Fibroblast of skin of scalp (primary cell): ENCODE results near the gene CTSH.
"Not testable (repeated sequence)": the region's sequence is repeated elsewhere in the genome, so short reads cannot be mapped to it uniquely, and the experiment has no call there.

Source experiments
- DNase-seq: peaks from one replicate; pipeline ENCODE4 v3.0.0-alpha.2; 2013

Gene CTSH

DNA sequence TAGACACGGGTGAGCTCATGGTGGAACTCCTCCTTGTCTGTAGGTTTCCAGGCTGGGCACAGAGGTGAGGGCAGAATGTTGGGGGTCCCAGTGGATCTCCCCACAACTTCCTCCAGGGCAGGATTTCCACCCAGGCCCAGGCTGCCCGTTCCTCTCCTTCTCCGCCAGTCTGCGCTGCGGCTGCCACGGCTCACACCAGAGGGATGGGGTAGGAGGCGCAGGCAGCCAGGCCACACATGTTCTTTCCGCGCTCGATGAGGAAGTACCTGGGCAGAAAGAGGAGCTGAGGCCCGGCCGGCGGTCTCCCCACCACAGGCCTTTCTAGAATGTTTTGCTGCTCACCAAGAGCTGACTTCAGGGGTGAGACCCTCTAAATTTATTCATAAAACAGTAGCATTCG lies 22.9 kb downstream of the CTSH start:
- DNase-seq: no peak

DNA sequence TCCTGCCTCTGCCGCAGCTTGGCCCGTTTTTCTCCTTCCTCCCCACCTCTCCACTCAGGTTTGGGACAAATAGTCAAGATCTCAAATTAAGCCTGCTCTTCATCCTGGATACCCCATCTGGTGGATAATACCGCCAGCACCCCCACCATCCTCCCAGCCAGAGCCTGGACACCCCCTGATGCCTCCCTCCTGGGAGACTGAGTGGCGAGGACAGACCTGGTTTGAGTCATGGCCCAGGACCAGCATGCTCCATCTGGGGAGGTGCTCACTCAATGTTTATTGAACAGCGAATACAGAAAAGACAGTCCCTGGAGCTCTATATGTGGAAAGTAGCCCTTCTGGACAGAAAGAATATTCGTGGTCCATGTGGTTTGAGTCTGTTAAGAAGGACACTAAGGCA lies 23.3 kb downstream of the CTSH start:
- no peak for DNase-seq

DNA sequence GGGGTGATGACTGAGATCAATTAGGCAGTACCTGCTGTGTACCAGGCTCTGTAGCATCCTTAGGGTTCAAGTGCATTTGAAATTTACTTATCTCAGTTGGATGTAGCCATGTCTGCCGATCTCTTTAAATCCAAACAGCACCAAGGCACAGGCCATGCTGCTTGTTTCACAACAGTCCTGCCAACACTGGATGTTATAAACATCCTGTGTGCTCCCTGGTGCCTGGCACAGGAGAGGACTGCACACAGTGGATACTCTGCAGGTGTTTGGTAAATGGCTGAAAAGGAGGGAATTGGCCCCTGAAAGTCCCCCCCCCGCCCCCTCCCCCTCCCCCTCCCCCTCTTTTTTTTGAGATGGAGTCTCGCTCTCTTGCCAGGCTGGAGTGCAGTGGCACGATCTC lies 27.0 kb downstream of the CTSH start:
- no peak for DNase-seq

DNA sequence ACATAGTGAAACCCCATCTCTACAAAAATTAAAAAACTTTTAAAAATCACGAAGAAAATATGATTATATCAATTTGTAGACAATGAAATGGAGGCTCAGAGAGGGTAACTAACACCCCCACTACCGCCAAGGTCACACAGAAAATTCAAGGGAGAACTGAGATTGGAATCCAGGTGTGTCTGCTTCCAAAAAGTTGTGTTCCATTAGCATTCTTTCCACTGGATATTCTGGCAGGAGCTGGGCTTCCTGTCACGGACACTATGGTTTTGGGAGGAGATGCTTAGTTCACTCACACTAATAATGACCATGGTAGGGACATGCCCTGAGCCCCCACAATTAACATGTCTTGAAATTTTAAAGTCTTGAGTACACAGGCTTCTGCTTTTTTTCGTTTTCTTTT lies 28.8 kb downstream of the CTSH start:
- no peak for DNase-seq

DNA sequence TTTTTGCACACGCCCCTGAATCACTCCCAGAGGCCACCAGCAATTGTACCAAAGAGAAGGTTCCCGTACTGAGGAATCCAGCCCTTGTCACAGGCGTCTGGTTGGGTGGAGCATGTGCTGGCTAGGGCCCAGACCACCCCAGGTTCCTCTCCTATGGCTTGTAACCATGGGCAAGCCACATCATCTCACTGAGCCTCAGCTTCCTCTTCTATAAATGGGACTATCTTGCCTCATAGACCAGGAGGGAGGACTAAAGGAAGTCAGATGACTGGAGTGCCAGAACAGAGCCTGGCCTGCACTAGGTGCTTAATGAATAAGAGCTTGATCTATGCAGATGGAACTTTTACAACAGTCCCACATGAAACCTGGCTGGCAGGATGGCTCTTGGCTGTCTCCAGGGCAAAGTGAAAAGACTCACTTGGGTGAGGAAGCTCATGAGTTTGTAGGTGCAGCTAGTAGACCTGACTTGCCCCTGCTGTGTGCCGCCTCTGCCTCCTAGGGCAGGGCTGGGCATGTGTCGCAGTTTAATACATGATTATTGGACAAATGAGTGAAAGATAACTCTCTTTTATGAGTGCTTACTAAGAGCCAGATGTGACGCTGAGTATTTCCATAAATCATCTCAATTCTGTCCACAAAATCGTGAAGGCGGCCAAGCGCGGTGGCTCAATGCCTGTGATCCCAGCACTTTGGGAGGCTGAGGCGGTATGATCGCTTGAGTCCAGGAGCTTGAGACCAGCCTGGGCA lies 29.3 kb downstream of the CTSH start:
- DNase-seq: peak; percentile 43

DNA sequence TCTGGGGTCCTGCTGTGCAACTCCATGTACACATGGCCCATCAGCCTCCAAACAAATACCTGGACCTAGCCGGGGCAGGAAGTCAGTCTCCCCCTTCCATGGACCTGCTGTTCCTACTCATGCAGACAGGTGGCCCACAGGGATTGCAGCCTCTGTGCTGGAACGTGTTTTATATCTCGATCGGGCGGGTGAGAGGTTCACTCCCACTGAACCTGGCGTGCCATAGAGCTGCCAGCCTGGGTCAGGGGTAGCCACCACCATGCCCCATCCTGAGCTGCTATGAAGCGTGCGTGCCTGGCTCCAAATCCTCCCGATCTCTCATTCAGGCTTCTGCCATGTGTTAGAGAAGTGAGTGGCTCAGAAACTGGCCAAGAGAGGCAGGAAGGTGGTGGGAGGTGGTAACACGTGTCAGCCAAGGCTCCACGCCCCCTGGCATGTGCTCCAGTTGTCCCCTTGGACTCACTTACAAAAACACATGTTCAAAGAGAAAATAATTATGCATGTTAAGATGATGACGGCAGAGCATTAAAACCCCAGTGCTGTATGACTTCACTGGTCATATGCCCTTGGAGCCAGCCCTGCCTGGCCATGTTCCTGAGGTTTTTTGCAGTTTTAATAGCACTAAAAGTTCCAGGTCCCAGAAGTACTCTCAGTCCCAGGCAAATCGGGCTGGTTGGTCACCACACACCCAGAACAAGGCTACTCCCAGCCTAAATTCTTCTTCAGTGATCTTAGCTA lies 30.6 kb downstream of the CTSH start:
- no peak for DNase-seq

DNA sequence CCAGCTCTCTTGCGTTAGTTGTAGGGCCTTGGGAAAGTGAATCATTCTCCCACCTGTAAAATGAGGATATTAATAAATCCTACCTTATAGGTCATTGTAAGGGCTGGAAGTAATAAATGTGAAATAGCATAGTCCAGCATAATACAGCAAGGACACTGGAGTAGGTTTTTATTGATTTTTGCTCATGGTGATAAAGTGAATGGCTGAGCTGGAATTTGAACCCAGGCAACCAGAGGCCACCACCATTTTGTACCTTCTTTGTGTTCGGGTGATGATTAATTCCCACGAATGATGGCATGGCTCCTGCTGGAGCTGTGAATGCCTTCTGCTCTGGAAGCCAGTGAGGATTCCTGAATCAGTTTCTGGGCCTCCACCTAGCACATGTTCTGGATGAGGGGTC lies 31.8 kb downstream of the CTSH start:
- no peak for DNase-seq

DNA sequence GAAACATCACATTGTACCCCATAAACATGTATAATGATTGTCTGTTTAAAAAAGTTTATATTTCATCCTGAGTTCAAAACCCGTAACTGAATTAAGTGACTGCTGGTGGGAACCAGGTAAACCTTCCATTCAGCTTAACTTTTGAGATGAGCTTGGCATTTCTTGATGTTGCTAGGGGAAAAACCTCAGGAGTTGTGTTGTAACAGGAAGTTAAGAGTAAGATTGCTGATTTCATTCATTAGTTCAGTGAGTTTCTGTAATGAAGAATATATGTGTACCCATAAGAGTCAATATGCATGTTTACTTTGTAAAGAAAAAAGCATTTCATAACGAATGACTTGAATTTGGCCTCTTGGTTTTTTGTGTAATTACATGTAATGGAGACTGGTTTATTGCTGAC lies 32.5 kb downstream of the CTSH start:
- no peak for DNase-seq

DNA sequence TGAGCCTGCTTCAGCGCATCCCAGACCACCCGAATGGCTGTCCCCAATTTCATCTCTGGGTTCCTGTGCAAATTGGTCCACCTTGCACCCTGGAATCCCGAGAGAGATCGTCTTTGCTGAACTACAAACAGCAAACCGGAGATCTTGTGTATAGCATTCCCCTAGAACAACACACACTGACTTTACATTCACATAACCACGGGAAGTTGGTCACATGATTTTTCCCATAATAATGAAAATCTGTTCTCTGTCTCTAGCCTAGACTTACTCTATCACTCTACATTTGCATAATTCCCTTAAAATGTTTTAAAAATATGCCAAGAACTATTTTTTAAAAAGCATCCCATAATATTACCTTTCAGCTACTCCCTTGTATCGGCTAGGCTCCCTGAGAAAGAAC lies 34.6 kb downstream of the CTSH start:
- no peak for DNase-seq

DNA sequence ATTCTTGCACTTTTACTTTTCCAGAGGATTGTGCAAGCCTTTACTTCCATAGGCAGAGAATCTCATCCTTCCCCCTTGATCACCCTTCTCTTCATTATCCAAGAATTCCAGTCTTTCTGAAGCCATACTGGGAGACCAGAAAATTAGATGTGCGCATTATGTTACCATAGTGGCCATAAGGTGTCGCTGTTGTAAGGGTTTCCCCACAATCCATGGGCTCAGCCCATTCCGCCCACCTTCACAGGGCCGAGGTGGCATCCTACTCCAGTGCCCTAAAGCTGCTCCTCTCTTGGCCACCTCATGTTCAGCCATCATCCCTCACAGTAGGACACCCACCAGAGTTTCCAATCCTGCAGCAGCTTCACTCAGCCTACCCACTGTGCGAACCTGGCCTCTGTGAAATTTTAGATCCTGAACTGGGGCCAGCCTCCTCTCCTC lies 35.0 kb downstream of the CTSH start:
- DNase-seq: peak; percentile 42

DNA sequence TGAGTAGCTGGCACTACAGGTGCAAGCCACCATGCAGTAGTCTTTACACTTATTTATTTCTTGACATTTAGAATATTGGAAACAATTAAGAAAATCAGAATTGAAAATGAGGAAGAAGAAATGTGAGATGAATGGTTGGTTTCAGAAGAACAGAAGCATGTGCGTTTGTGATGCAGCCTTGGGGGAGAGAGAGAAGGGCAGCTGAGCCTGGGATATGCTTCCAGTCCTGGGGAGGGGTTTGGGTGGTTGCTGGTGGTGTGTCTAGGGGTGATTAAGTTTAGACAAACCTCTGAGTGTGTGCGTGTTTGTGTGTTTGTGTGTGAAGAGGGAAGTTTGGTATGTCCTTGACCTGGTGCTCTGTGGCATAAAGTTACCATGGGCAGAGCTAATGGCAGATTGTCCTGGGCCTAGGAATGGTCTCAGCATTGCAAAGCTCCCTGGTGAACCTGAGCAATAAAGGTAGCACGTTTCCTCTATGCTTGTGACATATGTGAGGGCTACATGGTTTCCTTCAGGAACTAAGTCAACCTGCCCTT lies 35.6 kb downstream of the CTSH start:
- no peak for DNase-seq

DNA sequence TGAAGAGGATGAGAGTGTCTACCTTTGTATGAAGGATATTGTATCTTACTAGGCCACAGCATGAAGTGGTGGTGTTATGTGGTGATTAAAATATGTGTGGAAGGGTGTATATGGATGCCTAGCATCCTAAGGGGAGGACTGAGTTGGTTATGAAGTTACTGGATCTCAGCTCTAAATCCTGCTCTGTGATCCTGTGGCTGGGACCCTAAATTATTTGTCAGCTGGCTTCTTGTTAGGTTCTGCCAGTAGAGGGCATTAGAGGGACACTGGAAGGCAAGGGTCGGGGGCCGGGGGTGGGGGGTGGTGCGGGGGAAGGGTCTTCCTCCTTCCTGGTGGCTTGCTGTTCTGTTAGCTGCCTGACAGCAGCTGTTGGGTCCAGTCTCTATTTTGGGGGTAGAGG lies 37.3 kb downstream of the CTSH start:
- DNase-seq: peak; percentile 22

DNA sequence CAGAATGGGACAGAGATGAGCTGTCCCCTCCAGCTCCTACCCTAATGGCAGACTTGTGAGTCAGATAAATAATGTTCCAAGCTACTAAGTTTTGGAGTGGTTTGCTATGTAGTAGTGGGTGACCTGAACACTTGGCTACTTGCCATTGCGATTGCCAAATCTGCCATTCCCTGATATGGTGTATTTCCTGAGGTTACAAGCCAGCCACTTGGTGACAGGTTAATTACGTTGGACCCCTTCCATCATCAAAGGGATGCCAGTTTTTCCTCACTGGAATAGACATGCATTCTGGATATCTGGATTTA lies 38.6 kb downstream of the CTSH start:
- DNase-seq: peak; percentile 86

DNA sequence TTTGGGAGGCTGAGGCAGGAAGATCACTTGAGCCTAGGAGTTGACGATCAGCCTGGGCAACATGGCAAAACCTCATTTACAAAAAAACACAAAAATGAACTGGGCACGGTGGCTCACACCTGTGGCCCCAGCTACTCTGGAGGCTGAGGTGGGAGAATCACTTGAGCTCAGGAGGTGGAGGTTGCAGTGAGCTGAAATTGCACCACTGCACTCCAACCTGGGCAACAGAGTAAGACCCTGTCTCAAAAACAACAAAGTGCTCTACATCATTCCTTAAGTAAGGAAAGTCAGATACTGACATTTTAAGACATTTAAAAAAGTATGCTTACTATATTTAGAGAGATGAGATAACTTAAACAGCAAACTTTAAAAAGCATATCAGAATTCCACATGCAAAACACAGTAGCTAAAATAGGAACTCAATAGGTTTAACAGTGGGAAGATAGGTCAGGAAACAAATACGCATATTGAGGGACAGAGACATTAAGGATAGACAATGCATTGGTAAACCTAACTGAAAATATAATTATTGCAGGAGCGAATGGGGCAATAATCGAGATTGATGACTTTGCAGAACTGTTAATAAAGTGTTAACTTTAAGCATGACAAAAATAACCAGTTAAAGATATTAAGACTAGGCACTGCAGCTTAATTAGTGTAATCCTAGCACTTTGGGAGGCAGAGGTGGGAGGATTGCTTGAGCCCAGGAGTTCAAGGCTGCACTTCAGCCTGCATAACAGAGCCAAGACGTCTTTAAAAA lies 40.1 kb downstream of the CTSH start:
- no peak for DNase-seq

DNA sequence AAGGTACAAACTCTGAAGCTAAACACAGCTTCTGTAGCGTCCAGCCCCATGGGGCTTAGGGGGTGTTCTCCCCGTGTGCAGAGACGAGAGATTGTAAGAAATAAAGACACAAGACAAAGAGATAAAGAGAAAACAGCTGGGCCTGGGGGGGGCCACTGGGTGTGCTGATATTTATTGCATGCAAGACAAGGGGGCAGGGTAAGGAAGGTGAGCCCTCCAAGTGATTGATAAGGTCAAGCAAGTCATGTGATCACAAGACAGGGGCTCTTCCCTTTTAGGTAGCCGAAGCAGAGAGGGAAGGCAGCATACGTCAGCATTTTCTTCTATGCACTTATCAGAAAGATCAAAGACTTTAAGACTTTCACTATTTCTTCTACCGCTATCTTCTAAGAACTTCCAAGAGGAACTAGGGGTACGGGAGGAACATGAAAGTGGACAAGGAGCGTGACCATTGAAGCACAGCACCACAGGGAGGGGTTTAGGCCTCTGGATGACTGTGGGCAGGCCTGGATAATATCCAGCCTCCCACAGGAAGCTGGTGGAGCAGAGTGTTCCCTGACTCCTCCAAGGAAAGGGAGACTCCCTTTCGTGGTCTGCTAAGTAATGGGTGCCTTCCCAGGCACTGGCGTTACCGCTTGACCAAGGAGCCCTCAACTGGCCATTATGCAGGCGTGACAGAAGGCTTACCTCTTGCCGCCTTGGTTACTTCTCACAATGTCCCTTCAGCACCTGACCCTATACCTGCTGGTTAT lies 42.4 kb downstream of the CTSH start:
- not testable (repeated sequence) for DNase-seq

DNA sequence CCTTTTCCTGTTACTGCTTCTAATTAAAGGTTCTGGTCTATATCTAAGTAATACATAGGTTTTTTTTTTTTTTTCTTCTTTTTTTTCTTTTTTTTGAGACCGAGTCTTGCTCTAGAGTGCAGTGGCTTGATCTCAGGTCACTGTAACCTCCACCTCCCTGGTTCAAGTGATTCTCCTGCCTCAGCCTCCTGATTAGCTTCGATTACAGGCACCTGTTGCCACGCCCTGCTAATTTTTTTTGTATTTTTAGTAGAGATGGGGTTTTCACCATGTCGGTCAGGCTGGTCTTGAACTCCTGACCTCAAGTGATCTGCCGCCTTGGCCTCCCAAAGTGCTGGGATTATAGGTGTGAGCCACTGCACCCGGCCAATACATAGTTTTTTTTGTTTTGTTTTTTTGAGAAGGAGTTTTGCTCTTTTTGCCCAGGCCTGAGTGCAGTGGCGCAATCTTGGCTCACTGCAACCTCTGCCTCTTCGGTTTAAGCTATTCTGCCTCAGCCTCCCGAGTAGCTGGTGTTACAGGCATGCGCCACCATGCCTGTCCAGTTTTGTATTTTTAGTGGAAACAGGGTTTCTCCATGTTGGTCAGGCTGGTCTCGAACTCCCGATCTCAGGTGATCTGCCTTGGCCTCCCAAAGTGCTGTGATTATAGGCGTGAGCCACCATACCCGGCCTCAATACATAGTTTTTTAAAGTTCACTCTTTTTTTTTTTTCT lies 43.9 kb downstream of the CTSH start:
- DNase-seq: not testable (repeated sequence)

DNA sequence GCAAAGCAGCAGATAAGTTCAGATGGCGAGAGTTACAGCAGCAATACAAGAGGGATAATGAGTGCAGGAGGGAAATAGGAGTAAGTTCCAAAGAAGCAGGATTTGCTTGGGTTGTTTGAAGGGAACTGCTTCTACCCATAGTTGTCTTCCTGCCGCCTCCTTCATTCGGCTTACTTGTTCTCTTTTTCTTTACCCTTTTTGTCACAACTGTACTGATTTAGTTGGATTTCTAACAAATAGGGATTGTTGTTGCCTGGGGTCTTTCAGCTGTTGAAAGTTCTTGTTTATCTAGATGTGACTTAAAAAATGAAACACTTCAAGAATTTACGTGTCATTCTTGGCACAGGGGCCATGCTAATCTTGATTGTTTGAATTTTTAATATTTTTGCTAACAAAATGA lies 46.3 kb downstream of the CTSH start:
- no peak for DNase-seq

DNA sequence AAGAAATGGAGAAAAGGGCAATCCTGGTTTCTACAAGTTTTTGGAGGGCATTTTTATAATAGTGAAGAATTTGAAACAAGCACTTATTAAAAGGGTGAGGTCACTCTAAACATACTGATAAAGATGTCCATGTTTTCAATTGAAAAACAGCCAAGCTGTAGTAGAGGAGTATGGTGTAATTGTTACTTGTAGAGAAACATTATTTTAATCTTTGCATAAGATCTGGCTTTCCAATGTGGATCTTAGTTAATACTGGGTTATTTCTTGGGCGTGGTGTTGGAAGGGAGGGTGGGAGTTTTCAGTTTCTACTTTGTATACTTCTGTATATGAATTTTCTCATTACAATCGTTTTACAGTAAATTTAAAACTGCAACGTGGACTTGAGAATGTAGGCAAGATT lies 49.4 kb downstream of the CTSH start:
- no peak for DNase-seq

DNA sequence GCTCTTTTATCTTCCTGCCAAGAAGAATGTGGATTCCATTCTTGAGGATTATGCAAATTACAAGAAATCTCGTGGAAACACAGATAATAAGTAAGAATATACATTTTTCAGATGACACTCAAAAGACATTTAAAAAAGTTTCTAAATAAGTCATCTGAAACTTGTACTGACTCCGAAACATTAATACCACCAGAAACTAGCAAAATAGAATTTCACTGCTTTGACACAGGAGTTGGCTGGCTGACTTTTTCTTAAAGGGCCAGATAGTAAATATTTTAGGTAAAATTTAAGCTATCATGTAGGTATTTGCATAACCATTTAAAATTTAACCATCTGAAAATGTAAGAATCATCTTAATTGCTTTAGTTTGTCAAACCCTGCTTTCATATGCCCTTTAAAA lies 51.3 kb downstream of the CTSH start:
- no peak for DNase-seq

DNA sequence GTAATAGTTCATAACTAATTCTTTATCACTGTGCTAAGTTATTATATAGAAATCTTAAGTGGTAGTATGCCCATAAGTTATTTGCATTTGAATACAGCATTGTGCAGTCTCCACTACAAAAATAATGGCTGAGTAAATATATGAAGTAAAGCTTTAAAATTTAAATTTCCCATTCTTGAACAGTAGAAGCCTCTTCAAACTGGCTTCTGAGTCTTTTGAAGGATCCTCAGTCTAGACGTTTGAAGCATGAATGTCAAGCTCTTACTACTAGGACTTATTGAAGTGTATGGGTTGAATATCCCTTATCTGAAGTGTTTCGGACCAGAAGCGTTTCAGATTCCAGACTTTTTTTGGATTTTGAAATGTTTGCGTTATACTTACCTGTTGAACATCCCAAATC lies 55.8 kb downstream of the CTSH start:
- no peak for DNase-seq

DNA sequence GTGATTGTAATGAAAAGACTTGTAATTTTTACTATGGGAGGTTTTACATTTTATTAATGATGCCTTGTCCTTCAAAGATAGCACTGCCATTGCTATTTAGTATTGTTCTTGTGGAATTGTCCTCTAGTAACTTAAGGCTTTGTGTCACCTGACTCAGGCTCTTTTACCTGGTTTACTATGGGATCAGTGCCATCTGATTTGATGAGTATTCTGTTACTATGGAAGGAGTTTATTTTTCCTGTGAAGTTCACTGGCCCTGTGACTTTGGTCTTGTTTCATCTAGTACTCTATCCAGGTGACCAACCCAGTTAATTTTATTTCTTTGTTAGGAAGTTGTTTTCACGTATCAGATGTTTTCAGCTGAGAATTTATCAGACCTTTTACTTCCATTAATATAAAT lies 63.2 kb downstream of the CTSH start:
- no peak for DNase-seq

DNA sequence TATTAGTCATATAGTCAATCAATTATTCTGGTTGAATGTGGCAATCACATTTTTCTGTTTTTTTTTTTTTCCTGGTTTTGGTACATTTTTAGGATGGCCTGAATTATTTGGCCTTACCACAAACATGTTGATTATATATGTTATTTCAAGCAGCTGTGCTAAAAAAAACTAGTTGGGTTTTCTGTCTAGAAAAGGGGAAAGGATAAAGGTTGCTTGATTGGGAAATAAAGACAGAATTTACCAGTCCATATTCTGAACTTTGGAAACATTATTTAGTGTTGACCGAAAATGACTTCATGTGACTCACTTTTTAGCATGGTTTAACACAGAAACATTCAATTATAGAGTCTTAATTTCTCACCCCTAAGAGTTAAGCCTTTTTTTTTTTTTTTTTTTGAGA lies 64.0 kb downstream of the CTSH start:
- DNase-seq: peak; percentile 68
